GM12872 (cell line): ENCODE data around the gene GSK3B.

Experiments
- TF ChIP-seq, protein P1 (sequence below): IDR thresholded peaks from 3 replicates; pipeline ENCODE4 v1.5.1; 2011; ENCODE audit warnings: low read depth, mild to moderate bottlenecking, low read length, moderate library complexity; ENCODE audit not compliant: insufficient read depth

Gene GSK3B

DNA sequence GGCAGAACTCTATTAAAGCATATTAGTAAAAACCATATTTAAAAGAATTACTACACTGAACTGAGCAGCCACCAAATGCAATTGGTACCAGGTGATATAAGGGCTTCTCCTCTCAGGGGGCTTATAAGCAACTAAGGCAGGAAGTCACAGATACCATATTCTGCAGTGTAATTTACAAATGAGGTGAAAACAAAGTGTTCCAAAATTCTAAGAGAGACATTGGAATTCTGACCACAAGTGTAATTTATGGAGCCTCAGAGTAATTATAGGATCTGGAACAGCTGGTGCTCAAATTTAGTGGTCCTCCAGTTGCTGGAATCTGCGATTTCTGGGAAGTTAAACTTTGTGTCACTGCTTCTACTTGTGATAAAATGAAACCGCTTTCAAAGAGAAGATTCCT is 315.4 kb downstream of the GSK3B start:
- TF ChIP-seq, protein P1, sequence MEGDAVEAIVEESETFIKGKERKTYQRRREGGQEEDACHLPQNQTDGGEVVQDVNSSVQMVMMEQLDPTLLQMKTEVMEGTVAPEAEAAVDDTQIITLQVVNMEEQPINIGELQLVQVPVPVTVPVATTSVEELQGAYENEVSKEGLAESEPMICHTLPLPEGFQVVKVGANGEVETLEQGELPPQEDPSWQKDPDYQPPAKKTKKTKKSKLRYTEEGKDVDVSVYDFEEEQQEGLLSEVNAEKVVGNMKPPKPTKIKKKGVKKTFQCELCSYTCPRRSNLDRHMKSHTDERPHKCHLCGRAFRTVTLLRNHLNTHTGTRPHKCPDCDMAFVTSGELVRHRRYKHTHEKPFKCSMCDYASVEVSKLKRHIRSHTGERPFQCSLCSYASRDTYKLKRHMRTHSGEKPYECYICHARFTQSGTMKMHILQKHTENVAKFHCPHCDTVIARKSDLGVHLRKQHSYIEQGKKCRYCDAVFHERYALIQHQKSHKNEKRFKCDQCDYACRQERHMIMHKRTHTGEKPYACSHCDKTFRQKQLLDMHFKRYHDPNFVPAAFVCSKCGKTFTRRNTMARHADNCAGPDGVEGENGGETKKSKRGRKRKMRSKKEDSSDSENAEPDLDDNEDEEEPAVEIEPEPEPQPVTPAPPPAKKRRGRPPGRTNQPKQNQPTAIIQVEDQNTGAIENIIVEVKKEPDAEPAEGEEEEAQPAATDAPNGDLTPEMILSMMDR, result no peak

DNA sequence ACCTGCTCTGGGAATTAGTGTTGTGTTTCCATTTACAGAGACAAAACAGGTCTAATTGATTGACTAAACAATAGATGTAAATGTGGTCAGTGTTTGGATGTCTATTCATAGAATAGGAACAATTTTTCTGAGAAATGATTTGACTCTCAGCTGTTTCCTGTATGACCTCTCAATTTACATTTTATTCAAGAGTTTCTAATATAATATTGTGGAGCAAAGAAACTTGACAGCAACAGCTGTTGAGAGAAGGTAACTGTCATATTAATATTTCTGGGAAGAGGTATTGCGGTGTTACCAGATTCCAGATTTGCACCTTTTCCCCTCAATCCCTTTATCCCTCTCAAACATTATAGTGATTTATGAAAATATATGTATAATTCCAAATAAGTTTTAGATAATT is 316.1 kb downstream of the GSK3B start:
- TF ChIP-seq, protein P1, result no peak

DNA sequence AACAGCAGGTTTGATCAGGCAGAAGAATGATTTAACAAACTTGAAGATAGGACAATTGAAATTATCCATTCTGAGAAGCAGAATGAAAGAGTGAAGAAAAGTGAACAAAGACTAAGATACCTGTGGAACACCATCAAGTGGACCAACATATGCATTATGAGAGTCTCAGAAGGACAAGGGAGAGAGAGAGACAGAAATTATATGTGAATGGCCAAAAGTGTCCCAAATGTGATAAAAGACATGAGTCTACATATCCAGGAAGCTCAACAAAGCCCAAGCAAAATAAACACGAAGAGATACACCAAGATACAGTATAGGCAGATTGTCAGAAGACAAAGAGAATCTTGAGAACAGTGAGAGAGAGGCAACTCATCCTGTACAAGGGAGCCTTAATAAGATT is 317.9 kb downstream of the GSK3B start:
- TF ChIP-seq, protein P1, result no peak

DNA sequence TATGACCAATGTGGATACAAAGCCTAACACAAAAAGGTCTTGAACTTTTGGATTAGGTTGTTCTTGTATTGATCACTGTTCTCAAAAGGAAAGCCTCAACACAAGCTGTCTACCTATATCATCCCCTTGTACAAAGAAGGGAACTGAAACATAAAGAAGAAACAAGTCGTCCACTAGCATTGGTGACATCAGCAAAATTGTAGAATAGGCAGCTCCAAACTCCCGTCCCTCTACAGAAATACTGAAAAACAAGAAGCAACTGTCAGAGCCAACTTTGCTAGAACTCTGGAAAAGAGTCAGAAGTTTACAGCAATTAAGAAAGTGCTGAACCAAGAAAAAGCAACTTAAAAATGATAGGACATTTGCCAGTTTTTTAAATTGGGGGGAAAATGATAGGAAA is 319.8 kb downstream of the GSK3B start:
- TF ChIP-seq, protein P1, result no peak
